ENCODE results near the gene SCYL1.

DNA sequence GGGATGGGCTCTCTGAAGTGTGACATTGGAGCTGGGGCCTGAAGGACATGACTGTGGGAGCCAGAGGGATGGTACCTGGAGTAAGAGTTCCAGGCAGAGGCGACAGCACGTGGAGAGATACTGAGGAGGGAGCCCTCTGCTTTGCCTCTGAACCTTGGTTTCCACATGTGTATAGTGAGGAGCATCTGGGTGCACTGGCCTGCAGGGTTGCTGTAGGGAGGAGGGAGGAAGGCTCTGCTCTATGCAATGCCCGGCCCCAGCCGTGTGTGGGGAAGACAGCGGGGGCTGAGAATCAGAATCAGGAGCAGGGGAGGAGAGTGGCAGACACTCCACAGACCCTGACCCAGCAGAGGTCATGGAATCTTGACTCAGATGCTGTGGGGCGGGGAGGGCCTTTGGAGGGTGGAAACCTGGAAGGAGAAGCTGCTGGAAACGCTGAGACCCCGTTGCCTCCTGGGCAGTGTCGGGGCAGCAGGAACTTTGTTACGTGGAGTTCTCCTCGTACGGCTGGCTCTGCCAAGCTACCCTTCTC is 4.0 kb downstream of the SCYL1 start:
- TF ChIP-seq CTCF (IDR thresholded peaks at IDR 0.05): no peak
- no peak for TF ChIP-seq EP300 (IDR thresholded peaks at IDR 0.05)
- TF ChIP-seq POLR2A (IDR thresholded peaks at IDR 0.05): no peak
- TF ChIP-seq POLR2AphosphoS5 (IDR thresholded peaks at IDR 0.05): no peak
